Thyroid gland (tissue), 4 donors: ENCODE data around the gene PPM1M. TPM values are rescaled to one million over a fixed set of nuclear protein-coding genes. Genes with fewer than 3 reads are reported as not detected.
A peak's percentile ranks its signal among the peaks of the same experiment; 100 is the strongest.

Experiments
- DNase-seq, 2 donors: peaks; one replicate each; pipeline ENCODE4 v3.0.0-alpha.2; 2019
- H3K27ac ChIP-seq, 3 donors: fragments of 200-600 bp; sonication (generic); 1 replicate in 2 of 3; 2 replicates in 1 of 3; pipeline ENCODE4 v1.5.1; 2016 to 2019; ENCODE audit warnings: mild to moderate bottlenecking in 1 of 3, moderate library complexity in 1 of 3
- H3K27me3 ChIP-seq: fragments of 200-600 bp; sonication (generic); one replicate; pipeline ENCODE4 v1.5.1; 2019
- H3K36me3 ChIP-seq, 2 donors: fragments of 200-600 bp; sonication (generic); one replicate each; pipeline ENCODE4 v1.5.1; 2016 to 2019
- H3K4me1 ChIP-seq, 2 donors: fragments of 200-600 bp; sonication (generic); one replicate each; pipeline ENCODE4 v1.5.1; 2017 to 2019
- H3K4me3 ChIP-seq, 3 donors: fragments of 200-600 bp; sonication (generic); replicated peaks in 1 of 3; 1 replicate in 2 of 3; 2 replicates in 1 of 3; pipeline ENCODE4 v1.5.1; 2016; ENCODE audit warnings: mild to moderate bottlenecking in 1 of 3
- H3K9me3 ChIP-seq: fragments of 200-600 bp; sonication (generic); one replicate; pipeline ENCODE4 v1.5.1; 2017
- CTCF ChIP-seq, 6 experiments: fragments of 200-600 bp in 3 of 6; fragments of 450-650 bp in 3 of 6; sonication (generic) in 3 of 6; IDR thresholded peaks; one replicate each; pipeline ENCODE4 v1.5.1; 2016 to 2019; ENCODE audit warnings: antibody characterized with exemption in 6 of 6, mild to moderate bottlenecking in 2 of 6, inconsistent platforms in 1 of 6, moderate library complexity in 1 of 6
- POLR2A ChIP-seq, 2 donors: fragments of 450-650 bp; IDR thresholded peaks; one replicate each; pipeline ENCODE4 v1.6.1; 2017; ENCODE audit warnings: antibody characterized with exemption in 2 of 2, mild to moderate bottlenecking in 2 of 2, moderate library complexity in 1 of 2
- WGBS, 2 donors: methylation state at CpG; one replicate each; pipeline ENCODE4 v1.1.5; 2017; 5-methylcytosine and 5-hydroxymethylcytosine counted together
- intact Hi-C: fragments of 100-400 bp; cut with DNase I; formaldehyde crosslinking; loops from one replicate; pipeline ENCODE4 v1.15.1; 2023
- total RNA-seq, 4 donors: library from RNA; depleted of rRNA; stranded (reverse); fragments of >200 nt; gene quantifications; one replicate each; pipeline ENCODE4 v1.2.3, GENCODE V29; 2016

The PPM1M gene
- total RNA-seq, 4 donors from 2014 or later = 15.8 to 22.8 (median 18.0) TPM

GRCh38 chr3:52240059-52240885 lies 5.3 kb upstream of the PPM1M start:
- intact Hi-C loops = no loop called here

GRCh38 chr3:52240886-52241370 lies 4.6 kb upstream of the PPM1M start:
- TF ChIP-seq CTCF (IDR thresholded peaks at IDR 0.05) (no peak), POLR2A (IDR thresholded peaks at IDR 0.05) (no peak)
- no peaks in the 10 kb centered on the region for H3K9me3 ChIP-seq
- H3K4me1 ChIP-seq = peaks cover 24 to 49% of the 10 kb centered on the region in 2 donors
- H3K27me3 ChIP-seq = no peaks in the 10 kb centered on the region
- H3K36me3 ChIP-seq = no peaks in the 10 kb centered on the region
- WGBS, 2 donors = 89 to 91% methylated on average over 4 of the region's 4 CpGs
- intact Hi-C loops = no loop called here
- H3K4me3 ChIP-seq = no peak overlapping the region
- no peak for DNase-seq
- peak overlapping the region in 1 of 3 donors; percentile 72 for H3K27ac ChIP-seq

More at GRCh38 chr3:52240059-52240885, 5.3 kb upstream of the PPM1M start:
- Histone ChIP-seq H3K36me3 (no peaks in the 10 kb centered on the region), H3K4me3 (no peak overlapping the region), H3K9me3 (no peaks in the 10 kb centered on the region), H3K27me3 (no peaks in the 10 kb centered on the region), H3K4me1 (peaks cover 24 to 48% of the 10 kb centered on the region in 2 donors), H3K27ac (peak overlapping the region in 2 of 3 donors; percentile 72 to 84)
- TF ChIP-seq CTCF (IDR thresholded peaks at IDR 0.05) (no peak), POLR2A (IDR thresholded peaks at IDR 0.05) (no peak)
- DNase-seq = peak in 1 of 2 donors; percentile 42
- WGBS, 2 donors = 94 to 100% methylated on average over 1 of the region's 1 CpG

- DNase-seq = no peak
- 83 to 100% methylated on average over 1 of the region's 1 CpG for WGBS, 2 donors
- Histone ChIP-seq H3K4me3 (no peak overlapping the region), H3K36me3 (no peaks in the 10 kb centered on the region), H3K27ac (no peak overlapping the region), H3K9me3 (no peaks in the 10 kb centered on the region), H3K4me1 (peaks cover 25 to 47% of the 10 kb centered on the region in 2 donors), H3K27me3 (no peaks in the 10 kb centered on the region)
- intact Hi-C loops = no loop called here
- TF ChIP-seq CTCF (IDR thresholded peaks at IDR 0.05) = no peak
- no peak for TF ChIP-seq POLR2A (IDR thresholded peaks at IDR 0.05)
Observed at GRCh38 chr3:52242039-52242438, 3.5 kb upstream of the PPM1M start.

GRCh38 chr3:52243791-52244628 lies 1.5 kb upstream of the PPM1M start:
- DNase-seq = no peak
- H3K27ac ChIP-seq = peak overlapping the region in 1 of 3 donors; percentile 17
- intact Hi-C loops = no loop called here
- no peaks in the 10 kb centered on the region for H3K36me3 ChIP-seq
- TF ChIP-seq CTCF (IDR thresholded peaks at IDR 0.05) (no peak), POLR2A (IDR thresholded peaks at IDR 0.05) (no peak)
- no peak overlapping the region for H3K4me3 ChIP-seq
- H3K27me3 ChIP-seq = no peaks in the 10 kb centered on the region
- H3K9me3 ChIP-seq = no peaks in the 10 kb centered on the region
- WGBS, 2 donors = 71 to 92% methylated on average over 6 to 8 of the region's 9 CpGs
- H3K4me1 ChIP-seq = peaks cover 9 to 41% of the 10 kb centered on the region in 2 donors
